Activated T-cell treated with anti-CD3 and anti-CD28 coated beads, Interleukin-2, amount 50 U/mL, for 24 hours (primary cell): ENCODE results near the gene NMNAT3.

ENCODE experiments used
- DNase-seq: peaks from one replicate; pipeline ENCODE4 v3.0.0-alpha.2; 2020
- H3K27ac Mint-ChIP-seq: 2 replicates; pipeline ENCODE4 v1.8.0; 2020; ENCODE audit warnings: mild to moderate bottlenecking, mixed read lengths
- H3K27me3 Mint-ChIP-seq: 2 replicates; pipeline ENCODE4 v1.8.0; 2020; ENCODE audit warnings: mixed read lengths
- H3K36me3 Mint-ChIP-seq: 2 replicates; pipeline ENCODE4 v1.8.0; 2020; ENCODE audit warnings: low read depth, mixed read lengths
- H3K4me1 Mint-ChIP-seq: 2 replicates; pipeline ENCODE4 v1.8.0; 2020; ENCODE audit warnings: low read depth, mixed read lengths
- H3K4me3 Mint-ChIP-seq: 2 replicates; pipeline ENCODE4 v1.8.0; 2020; ENCODE audit warnings: mild to moderate bottlenecking, moderate library complexity, mixed read lengths
- H3K9me3 Mint-ChIP-seq: 2 replicates; pipeline ENCODE4 v1.8.0; 2020; ENCODE audit warnings: mixed read lengths

Gene NMNAT3

GRCh38 chr3:139634111-139634635 lies 43.6 kb downstream of the NMNAT3 start:
- DNase-seq = no peak
- Mint-ChIP-seq H3K4me1 (no peaks in the 10 kb centered on the region), H3K9me3 (no peaks in the 10 kb centered on the region), H3K36me3 (peaks cover 13% of the 10 kb centered on the region), H3K4me3 (no peak overlapping the region), H3K27me3 (no peaks in the 10 kb centered on the region), H3K27ac (no peak overlapping the region)

- Mint-ChIP-seq H3K9me3 (no peaks in the 10 kb centered on the region), H3K36me3 (peaks cover 13% of the 10 kb centered on the region), H3K27me3 (no peaks in the 10 kb centered on the region), H3K4me1 (no peaks in the 10 kb centered on the region), H3K4me3 (no peak overlapping the region), H3K27ac (no peak overlapping the region)
- DNase-seq = no peak
Measured at GRCh38 chr3:139633511-139633910, 44.3 kb downstream of the NMNAT3 start.

GRCh38 chr3:139630542-139630941 lies 47.2 kb downstream of the NMNAT3 start:
- no peak for DNase-seq
- Mint-ChIP-seq H3K4me1 (no peaks in the 10 kb centered on the region), H3K27me3 (no peaks in the 10 kb centered on the region), H3K4me3 (no peak overlapping the region), H3K27ac (no peak overlapping the region), H3K36me3 (peaks cover 13% of the 10 kb centered on the region), H3K9me3 (no peaks in the 10 kb centered on the region)

DNA sequence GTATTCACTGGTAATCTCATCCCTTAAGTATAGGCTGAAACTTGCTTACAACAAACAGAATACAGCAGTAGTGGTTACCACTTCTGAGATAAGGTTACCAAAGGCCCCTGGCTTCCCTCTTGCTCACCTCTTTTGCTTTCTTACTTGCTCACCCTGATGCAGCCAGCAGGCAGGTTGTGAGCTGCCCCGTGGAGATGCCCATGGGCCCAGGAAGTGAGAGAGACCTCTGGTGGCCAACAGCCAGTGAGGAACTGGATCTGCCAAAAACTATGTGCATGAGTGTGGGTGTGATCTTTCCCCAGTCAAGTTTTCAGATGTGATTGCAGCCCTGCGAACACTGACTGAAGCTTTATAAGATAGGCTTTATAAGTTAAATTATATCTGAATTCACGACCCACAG lies 48.7 kb downstream of the NMNAT3 start:
- H3K27me3 Mint-ChIP-seq = no peaks in the 10 kb centered on the region
- peaks cover 9% of the 10 kb centered on the region for H3K36me3 Mint-ChIP-seq
- H3K9me3 Mint-ChIP-seq = no peaks in the 10 kb centered on the region
- no peak overlapping the region for H3K27ac Mint-ChIP-seq
- H3K4me3 Mint-ChIP-seq = no peak overlapping the region
- no peaks in the 10 kb centered on the region for H3K4me1 Mint-ChIP-seq
- no peak for DNase-seq

DNA sequence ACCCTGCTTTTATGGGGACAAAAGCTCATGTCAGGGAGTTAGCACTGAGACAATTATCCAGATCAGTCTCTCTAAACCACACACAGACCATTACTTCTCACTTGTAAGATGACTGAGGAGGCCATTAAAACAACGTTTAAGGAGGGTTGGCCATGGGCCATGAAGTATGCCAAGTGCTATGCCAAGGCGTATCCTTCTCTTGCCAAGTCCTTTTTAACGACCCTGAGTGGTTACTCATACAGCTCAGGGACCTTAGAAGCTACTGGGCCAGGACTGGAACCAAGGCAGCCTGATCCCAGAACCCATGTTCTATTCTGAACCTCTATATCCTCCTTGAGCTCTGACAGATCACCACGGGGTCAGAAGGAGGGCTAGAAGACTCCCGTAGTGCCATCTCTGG lies 50.0 kb downstream of the NMNAT3 start:
- H3K4me3 Mint-ChIP-seq = no peak overlapping the region
- no peaks in the 10 kb centered on the region for H3K27me3 Mint-ChIP-seq
- no peak overlapping the region for H3K27ac Mint-ChIP-seq
- H3K36me3 Mint-ChIP-seq = peaks cover 2% of the 10 kb centered on the region
- no peaks in the 10 kb centered on the region for H3K4me1 Mint-ChIP-seq
- no peaks in the 10 kb centered on the region for H3K9me3 Mint-ChIP-seq
- DNase-seq = no peak

DNA sequence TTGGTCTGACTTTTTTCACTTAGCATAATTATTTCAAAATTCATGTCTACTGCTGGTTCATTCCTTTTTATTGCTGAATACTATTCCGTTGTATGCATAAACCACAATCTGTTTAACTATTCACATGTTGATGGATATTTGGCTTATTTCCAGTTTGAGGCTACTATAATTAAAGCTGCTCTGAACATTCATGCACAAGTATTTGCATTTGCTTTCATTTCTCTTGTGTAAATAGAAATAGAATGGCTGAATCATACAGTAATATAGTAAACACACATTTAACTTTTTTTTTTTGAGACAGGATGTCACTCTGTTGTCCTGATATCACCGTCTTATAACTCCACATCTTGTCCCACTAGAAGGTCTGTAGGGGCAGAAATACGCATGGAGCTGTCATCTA lies 57.3 kb downstream of the NMNAT3 start:
- no peaks in the 10 kb centered on the region for H3K36me3 Mint-ChIP-seq
- DNase-seq = no peak
- H3K27ac Mint-ChIP-seq = no peak overlapping the region
- H3K4me1 Mint-ChIP-seq = no peaks in the 10 kb centered on the region
- H3K27me3 Mint-ChIP-seq = no peaks in the 10 kb centered on the region
- no peak overlapping the region for H3K4me3 Mint-ChIP-seq
- no peaks in the 10 kb centered on the region for H3K9me3 Mint-ChIP-seq

DNA sequence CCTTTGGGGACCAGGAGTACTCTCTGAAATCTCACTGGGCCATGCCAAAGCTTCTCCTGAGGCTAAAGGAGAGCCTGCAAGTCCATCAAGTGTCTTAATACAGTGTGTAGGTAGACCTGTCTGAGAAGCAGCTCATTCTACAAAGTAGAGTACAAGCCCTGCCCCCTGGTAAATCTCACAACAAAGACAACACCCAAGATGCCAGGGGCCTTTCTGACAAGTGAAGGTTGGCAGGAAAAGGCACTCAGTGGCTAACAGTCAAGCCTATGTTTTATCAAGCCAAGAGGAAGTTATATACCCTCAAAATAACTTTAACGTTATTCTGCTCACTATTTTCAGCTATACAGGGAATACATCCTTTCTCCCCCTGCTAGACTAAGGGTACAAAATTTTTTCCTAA lies 58.3 kb downstream of the NMNAT3 start:
- Mint-ChIP-seq H3K36me3 (no peaks in the 10 kb centered on the region), H3K9me3 (no peaks in the 10 kb centered on the region), H3K4me1 (no peaks in the 10 kb centered on the region), H3K27me3 (no peaks in the 10 kb centered on the region), H3K27ac (no peak overlapping the region), H3K4me3 (no peak overlapping the region)
- DNase-seq = no peak

GRCh38 chr3:139617672-139618268 lies 60.0 kb downstream of the NMNAT3 start:
- no peaks in the 10 kb centered on the region for H3K36me3 Mint-ChIP-seq

DNA sequence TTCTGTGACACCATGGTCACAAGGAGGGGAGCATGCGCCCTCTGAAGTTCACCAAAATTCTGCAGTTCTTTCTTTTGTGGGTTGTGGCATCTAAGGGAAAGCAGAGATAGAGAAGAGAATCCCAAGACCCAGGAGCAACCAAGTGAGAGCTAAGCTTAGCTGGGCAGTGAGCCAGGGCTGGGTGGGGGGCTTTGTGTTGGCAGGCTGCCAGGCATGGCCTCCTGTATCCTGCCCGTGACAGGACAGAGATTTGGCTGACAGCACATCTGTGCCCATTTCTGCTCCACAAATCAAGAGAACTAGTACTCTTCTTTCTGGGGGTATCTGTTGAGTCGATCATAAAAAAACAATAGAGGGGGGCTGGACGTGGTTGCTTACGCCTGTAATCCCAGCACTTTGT lies 66.2 kb downstream of the NMNAT3 start:
- no peaks in the 10 kb centered on the region for H3K27me3 Mint-ChIP-seq
- no peak overlapping the region for H3K4me3 Mint-ChIP-seq
- no peaks in the 10 kb centered on the region for H3K36me3 Mint-ChIP-seq
- no peak for DNase-seq
- H3K4me1 Mint-ChIP-seq = no peaks in the 10 kb centered on the region
- H3K9me3 Mint-ChIP-seq = no peaks in the 10 kb centered on the region
- no peak overlapping the region for H3K27ac Mint-ChIP-seq

More at GRCh38 chr3:139617672-139618268, 60.0 kb downstream of the NMNAT3 start:
- Mint-ChIP-seq H3K27me3 (no peaks in the 10 kb centered on the region), H3K4me3 (no peak overlapping the region), H3K9me3 (no peaks in the 10 kb centered on the region), H3K4me1 (no peaks in the 10 kb centered on the region), H3K27ac (no peak overlapping the region)
- DNase-seq = no peak

- H3K4me1 Mint-ChIP-seq = no peaks in the 10 kb centered on the region
- H3K36me3 Mint-ChIP-seq = no peaks in the 10 kb centered on the region
- H3K4me3 Mint-ChIP-seq = no peak overlapping the region
- no peak overlapping the region for H3K27ac Mint-ChIP-seq
- H3K27me3 Mint-ChIP-seq = no peaks in the 10 kb centered on the region
- no peak for DNase-seq
- H3K9me3 Mint-ChIP-seq = no peaks in the 10 kb centered on the region
Measured at GRCh38 chr3:139610886-139611285, 66.9 kb downstream of the NMNAT3 start.

GRCh38 chr3:139608924-139609323 lies 68.8 kb downstream of the NMNAT3 start:
- Mint-ChIP-seq H3K27me3 (no peaks in the 10 kb centered on the region), H3K4me1 (no peaks in the 10 kb centered on the region), H3K4me3 (no peak overlapping the region), H3K27ac (no peak overlapping the region), H3K9me3 (no peaks in the 10 kb centered on the region), H3K36me3 (no peaks in the 10 kb centered on the region)
- DNase-seq = no peak

DNA sequence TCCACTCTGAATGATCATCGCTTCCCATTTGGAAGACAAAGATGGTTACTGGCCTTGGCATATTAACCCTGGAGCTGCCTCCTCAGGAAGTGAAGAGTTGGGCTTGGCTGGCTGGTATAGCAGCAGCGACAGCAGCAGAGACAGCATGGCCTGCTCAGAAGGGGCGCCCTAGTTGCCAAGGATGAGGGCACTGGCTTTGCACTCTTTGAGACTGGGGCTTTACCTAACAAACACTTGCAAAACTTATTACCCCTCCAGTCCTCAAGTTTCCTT lies 69.7 kb downstream of the NMNAT3 start:
- H3K27me3 Mint-ChIP-seq = no peaks in the 10 kb centered on the region
- H3K4me3 Mint-ChIP-seq = no peak overlapping the region
- no peaks in the 10 kb centered on the region for H3K36me3 Mint-ChIP-seq
- H3K27ac Mint-ChIP-seq = no peak overlapping the region
- no peaks in the 10 kb centered on the region for H3K4me1 Mint-ChIP-seq
- DNase-seq = no peak
- H3K9me3 Mint-ChIP-seq = no peaks in the 10 kb centered on the region

GRCh38 chr3:139607257-139608107 lies 70.3 kb downstream of the NMNAT3 start:
- no peaks in the 10 kb centered on the region for H3K27me3 Mint-ChIP-seq
- no peaks in the 10 kb centered on the region for H3K4me1 Mint-ChIP-seq
- DNase-seq = no peak
- H3K27ac Mint-ChIP-seq = no peak overlapping the region
- no peaks in the 10 kb centered on the region for H3K9me3 Mint-ChIP-seq
- H3K36me3 Mint-ChIP-seq = no peaks in the 10 kb centered on the region
- H3K4me3 Mint-ChIP-seq = no peak overlapping the region

GRCh38 chr3:139602003-139602402 lies 75.8 kb downstream of the NMNAT3 start:
- no peaks in the 10 kb centered on the region for H3K36me3 Mint-ChIP-seq
- no peaks in the 10 kb centered on the region for H3K27me3 Mint-ChIP-seq
- no peak for DNase-seq
- H3K9me3 Mint-ChIP-seq = no peaks in the 10 kb centered on the region
- no peak overlapping the region for H3K27ac Mint-ChIP-seq
- no peaks in the 10 kb centered on the region for H3K4me1 Mint-ChIP-seq
- H3K4me3 Mint-ChIP-seq = no peak overlapping the region

DNA sequence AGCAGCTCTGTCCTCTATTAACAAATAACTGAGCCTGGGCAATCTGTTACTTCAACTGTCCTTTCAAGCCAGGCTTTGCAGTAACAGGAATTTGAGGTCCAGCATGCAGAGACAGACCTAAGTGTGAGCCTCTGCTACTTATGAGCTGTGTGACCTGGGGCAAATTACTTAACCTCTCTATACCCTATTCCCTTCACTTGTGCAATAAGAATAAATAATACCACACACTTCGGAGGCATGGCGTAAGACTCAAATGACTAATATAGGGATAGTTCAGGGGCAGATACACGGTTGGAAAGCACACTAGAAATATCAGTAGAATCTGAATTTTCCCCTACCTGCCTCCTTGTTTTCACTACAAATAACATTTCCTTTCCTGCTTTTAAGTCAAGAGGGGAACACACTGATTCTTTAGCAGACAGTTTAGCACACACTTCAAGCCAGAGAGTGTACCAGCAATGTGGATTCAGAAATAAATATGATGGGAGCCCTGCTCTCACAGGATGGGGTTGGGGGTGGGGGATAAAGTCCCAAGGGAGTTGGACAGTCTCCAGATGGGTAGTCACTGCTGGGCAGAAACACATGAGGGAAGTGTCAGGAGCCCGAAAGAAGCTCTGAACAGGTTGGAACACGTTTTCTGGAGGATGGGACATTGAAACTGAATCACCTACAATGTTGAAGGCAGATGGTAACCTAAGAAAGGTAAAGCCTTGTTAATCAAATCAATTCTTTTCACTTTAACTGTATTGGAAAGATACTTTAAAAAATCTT lies 76.4 kb downstream of the NMNAT3 start:
- no peaks in the 10 kb centered on the region for H3K27me3 Mint-ChIP-seq
- H3K4me3 Mint-ChIP-seq = no peak overlapping the region
- no peaks in the 10 kb centered on the region for H3K36me3 Mint-ChIP-seq
- H3K9me3 Mint-ChIP-seq = no peaks in the 10 kb centered on the region
- DNase-seq = no peak
- no peak overlapping the region for H3K27ac Mint-ChIP-seq
- no peaks in the 10 kb centered on the region for H3K4me1 Mint-ChIP-seq
